Adrenal gland (tissue), 12 donors: ENCODE results near the gene MOGAT1. TPM values are rescaled to one million over a fixed set of nuclear protein-coding genes. Genes with fewer than 3 reads are reported as not detected.

Experiments
- DNase-seq, 7 donors: peaks; one replicate each; pipeline ENCODE4 v3.0.0-alpha.2; 2019 to 2020
- H3K27ac ChIP-seq, 5 donors: fragments of 200-600 bp; sonication (generic) in 4 of 5; 1 replicate in 3 of 5; 2 replicates in 2 of 5; pipeline versions ENCODE4 v1.5.1 to v1.8.0; 2016 to 2020; ENCODE audit warnings: mild to moderate bottlenecking in 1 of 5
- H3K27me3 ChIP-seq: fragments of 200-600 bp; 2 replicates; pipeline ENCODE4 v1.8.0; 2021
- H3K36me3 ChIP-seq, 2 donors: fragments of 200-600 bp; replicated peaks in 1 of 2; 1 replicate in 1 of 2; 2 replicates in 1 of 2; pipeline versions ENCODE4 v1.5.1 to v1.8.0; 2018 to 2022
- H3K4me1 ChIP-seq, 2 donors: fragments of 200-600 bp; replicated peaks in 1 of 2; 1 replicate in 1 of 2; 2 replicates in 1 of 2; pipeline versions ENCODE4 v1.5.1 to v1.8.0; 2018 to 2021
- H3K4me3 ChIP-seq, 4 donors: fragments of 200-600 bp; sonication (generic) in 3 of 4; one replicate each; pipeline ENCODE4 v1.5.1; 2016 to 2018
- H3K9me3 ChIP-seq, 3 donors: fragments of 200-600 bp; sonication (generic) in 1 of 3; replicated peaks in 1 of 3; 1 replicate in 2 of 3; 2 replicates in 1 of 3; pipeline versions ENCODE4 v1.5.1 to v1.8.0; 2016 to 2021
- POLR2A ChIP-seq, 2 donors: fragments of 450-650 bp; IDR thresholded peaks; one replicate each; pipeline ENCODE4 v1.6.1; 2017; ENCODE audit warnings: antibody characterized with exemption in 2 of 2, mild to moderate bottlenecking in 2 of 2, moderate library complexity in 1 of 2
- WGBS, 4 donors: extraction: QIAGEN DNeasy Blood & Tissue Kit in 2 of 4; methylation state at CpG; one replicate each; pipeline versions ENCODE4 v1.1.5 to v1.1.7; 2013 to 2017; 5-methylcytosine and 5-hydroxymethylcytosine counted together
- intact Hi-C, 2 donors: fragments of 100-400 bp; cut with DNase I; formaldehyde crosslinking; loops; one replicate each; pipeline versions ENCODE4 v1.14.1 to v1.15.0; 2022 to 2023
- polyA plus RNA-seq, 3 donors: library from polyadenylated mRNA; stranded (reverse); fragments of 200-250 nt in 2 of 3; fragments of 350-450 nt in 1 of 3; fragmentation: Illumina TruSeq in 1 of 3; extraction: RNeasy Lipid Tissue Mini Kit (QIAGEN cat#74804) in 1 of 3; gene quantifications; one replicate each; pipeline ENCODE4 v1.2.3, GENCODE V29; 2013 to 2014
- total RNA-seq, 9 donors: library from RNA; depleted of rRNA in 4 of 9; stranded (reverse); fragments of >200 nt in 4 of 9; fragments of 120-200 nt in 1 of 9; fragmentation: NEBNext Ultra II Directional in 1 of 9; extraction: Animal tissue kit (Norgen Biotek cat#: 25700) in 1 of 9; gene quantifications; one replicate each; pipeline versions ENCODE4 v1.1.0 to v1.2.4, GENCODE V29; 2013 to 2023
- TF ChIP-seq, protein P1 (sequence below), 6 experiments: fragments of 450-650 bp in 4 of 6; fragments of 200-600 bp in 2 of 6; sonication (generic) in 1 of 6; IDR thresholded peaks; 1 replicate in 5 of 6; 2 replicates in 1 of 6; pipeline versions ENCODE4 v1.5.1 to v1.8.0; 2016 to 2021; ENCODE audit warnings: antibody characterized with exemption in 6 of 6, mild to moderate bottlenecking in 2 of 6, moderate library complexity in 1 of 6
- donor health status: healthy with polysubstance abuse.
- donor health status: Bipolar disorder and iron deficiency.
- donor health status: DM: yes; HTN: yes; CAD: no.
- donor health status: DM: no; HTN: no; CAD: no.
- donor health status: DM: no; HTN: no; CAD: no.
- donor health status: DM: yes; HTN: yes; CAD: no.

Gene MOGAT1
- total and polyA plus RNA-seq, 12 donors: 0.20 TPM; not detected in 11

DNA sequence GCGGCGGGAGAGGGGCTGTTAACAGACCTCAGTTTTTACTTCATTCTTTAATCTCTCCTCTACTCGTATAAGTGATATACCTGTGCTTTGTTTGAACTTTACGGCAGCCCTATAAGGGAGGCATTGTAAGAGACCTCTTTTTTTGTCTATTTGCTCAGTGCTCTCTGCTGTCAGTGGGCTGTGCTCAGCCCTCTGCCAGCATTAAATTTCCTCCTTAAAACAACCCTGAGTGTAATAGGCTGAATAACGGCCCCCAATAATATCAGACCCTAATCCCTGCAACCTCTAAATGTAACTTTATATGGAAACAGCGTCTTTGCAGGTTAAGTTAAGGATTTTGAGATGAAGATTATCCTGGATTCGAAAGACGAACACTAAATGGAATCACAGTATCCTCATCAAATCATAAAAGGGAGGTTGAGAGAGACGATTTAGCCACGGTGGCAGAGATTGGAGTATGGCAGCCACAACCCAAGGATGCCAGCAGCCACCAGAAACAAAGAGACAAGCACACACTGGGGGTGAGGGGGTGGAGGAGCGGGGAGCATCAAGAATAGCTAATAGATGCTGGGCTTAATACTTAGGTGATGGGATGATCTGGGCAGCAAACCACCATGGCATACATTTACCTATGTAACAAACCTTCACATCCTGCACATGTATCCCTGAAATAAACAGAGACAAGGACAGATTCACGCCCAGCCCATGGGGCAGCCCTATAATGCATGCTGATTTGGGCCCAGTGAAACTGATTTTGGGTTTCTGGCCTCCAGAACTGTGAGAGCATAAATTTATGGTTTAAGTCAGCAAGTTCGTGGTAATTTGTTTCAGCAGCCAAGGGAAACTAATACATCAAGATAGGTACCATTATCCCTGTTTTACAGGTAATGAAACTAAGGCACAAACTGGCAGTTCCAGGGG lies 14.7 kb upstream of the MOGAT1 start:
- H3K27ac ChIP-seq: peak overlapping the region in 3 of 5 donors; percentile 82 to 96 (median 92)

DNA sequence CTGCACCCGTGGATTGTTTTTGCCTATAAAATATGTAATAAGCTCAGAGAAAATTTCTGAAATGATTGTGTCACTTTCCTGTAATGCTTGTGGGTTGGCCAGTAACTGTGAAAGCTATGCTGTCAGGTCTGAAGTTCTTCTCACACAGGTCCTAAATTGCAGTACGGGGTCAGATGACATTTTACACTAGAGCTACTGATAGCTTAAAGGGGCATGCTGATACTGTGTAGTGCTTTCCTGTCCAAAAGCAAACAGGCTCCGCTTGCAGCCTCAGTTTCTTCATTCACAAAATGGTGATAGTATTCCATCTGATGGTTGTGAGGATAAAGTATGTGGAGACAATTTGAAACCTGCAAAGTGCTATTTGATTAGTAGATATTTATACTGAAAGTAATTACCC lies 8.0 kb upstream of the MOGAT1 start:
- Histone ChIP-seq H3K9me3 (no peaks in the 10 kb centered on the region), H3K4me1 (no peaks in the 10 kb centered on the region), H3K4me3 (no peak overlapping the region), H3K27ac (no peak overlapping the region), H3K36me3 (no peaks in the 10 kb centered on the region), H3K27me3 (no peaks in the 10 kb centered on the region)
- intact Hi-C loops: no loop called here
- 58 to 75% (median 71%) methylated on average over 3 of the region's 3 CpGs for WGBS, 4 donors
- TF ChIP-seq, protein P1, sequence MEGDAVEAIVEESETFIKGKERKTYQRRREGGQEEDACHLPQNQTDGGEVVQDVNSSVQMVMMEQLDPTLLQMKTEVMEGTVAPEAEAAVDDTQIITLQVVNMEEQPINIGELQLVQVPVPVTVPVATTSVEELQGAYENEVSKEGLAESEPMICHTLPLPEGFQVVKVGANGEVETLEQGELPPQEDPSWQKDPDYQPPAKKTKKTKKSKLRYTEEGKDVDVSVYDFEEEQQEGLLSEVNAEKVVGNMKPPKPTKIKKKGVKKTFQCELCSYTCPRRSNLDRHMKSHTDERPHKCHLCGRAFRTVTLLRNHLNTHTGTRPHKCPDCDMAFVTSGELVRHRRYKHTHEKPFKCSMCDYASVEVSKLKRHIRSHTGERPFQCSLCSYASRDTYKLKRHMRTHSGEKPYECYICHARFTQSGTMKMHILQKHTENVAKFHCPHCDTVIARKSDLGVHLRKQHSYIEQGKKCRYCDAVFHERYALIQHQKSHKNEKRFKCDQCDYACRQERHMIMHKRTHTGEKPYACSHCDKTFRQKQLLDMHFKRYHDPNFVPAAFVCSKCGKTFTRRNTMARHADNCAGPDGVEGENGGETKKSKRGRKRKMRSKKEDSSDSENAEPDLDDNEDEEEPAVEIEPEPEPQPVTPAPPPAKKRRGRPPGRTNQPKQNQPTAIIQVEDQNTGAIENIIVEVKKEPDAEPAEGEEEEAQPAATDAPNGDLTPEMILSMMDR (IDR thresholded peaks at IDR 0.05): no peak
- no peak for TF ChIP-seq POLR2A (IDR thresholded peaks at IDR 0.05)
- no peak for DNase-seq

More for the DNA sequence above, 14.7 kb upstream of the MOGAT1 start:
- H3K27me3 ChIP-seq: no peaks in the 10 kb centered on the region
- H3K4me1 ChIP-seq: peaks cover 11 to 29% of the 10 kb centered on the region in 2 donors
- intact Hi-C loops: no loop called here
- TF ChIP-seq POLR2A (IDR thresholded peaks at IDR 0.05): no peak
- TF ChIP-seq, protein P1 (IDR thresholded peaks at IDR 0.05): no peak
- no peak for DNase-seq
- H3K36me3 ChIP-seq: no peaks in the 10 kb centered on the region
- 12 to 20% (median 18%) methylated on average over 12 to 13 of the region's 13 CpGs for WGBS, 4 donors
- peak overlapping the region in 2 of 4 donors; percentile 63 to 78 for H3K4me3 ChIP-seq
- no peaks in the 10 kb centered on the region for H3K9me3 ChIP-seq

DNA sequence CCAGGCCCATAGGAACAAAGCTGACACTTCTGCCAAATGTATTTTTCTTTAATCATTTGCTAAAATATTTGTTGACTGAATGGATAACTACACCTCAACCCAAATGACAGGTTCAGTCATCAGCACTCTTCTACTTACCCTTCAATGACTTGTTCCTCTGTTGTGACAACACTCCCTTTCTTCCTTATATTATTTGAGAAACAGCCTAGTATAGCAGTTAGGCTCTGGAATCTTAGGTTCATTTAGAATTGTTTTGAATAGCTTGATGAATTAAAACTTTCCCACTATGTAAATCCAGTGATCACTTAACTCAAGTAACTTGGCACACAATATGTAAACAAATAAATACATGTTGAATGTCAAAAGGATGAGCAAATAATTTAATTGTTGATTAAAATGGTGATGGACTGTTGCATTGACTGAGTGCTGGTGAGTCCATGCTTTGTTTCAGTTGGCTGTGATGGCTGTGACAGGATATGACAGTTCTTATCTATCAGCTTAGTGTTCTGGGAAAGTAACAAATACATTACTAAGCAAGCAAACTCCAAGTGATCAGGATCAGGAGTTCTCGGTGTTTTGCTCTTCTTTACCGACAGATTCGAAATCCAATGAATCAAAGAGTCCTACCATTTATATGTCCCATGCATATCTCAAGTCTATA lies 2.8 kb upstream of the MOGAT1 start:
- no peak overlapping the region for H3K4me3 ChIP-seq
- no peak overlapping the region for H3K27ac ChIP-seq
- DNase-seq: no peak
- H3K4me1 ChIP-seq: peaks cover 0 to 11% of the 10 kb centered on the region in 2 donors
- no peak for TF ChIP-seq POLR2A (IDR thresholded peaks at IDR 0.05)
- TF ChIP-seq, protein P1 (IDR thresholded peaks at IDR 0.05): no peak
- WGBS, 4 donors: 91 to 94% (median 92%) methylated on average over 3 of the region's 3 CpGs
- peaks cover 9% of the 10 kb centered on the region for H3K27me3 ChIP-seq
- intact Hi-C loops: no loop called here
- H3K9me3 ChIP-seq: no peaks in the 10 kb centered on the region
- no peaks in the 10 kb centered on the region for H3K36me3 ChIP-seq

DNA sequence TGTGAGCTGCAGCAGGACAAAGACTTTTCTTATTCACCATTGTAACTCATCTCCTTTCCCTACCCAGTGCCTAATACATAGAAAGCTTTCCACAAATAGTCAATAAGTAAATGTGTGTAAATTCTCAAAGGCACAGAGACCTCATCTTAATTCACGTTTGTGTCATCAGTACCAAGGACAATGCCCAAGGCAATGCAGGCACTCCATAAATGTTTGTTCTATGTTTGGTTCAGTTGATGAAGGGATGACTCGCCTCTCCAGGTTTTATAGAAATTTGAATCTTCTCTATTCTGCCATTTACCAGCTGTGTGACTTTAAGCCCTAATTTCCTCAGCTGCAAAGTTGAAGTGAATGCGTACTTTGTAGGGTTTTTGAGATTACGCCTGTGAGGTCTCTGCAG lies 2.1 kb upstream of the MOGAT1 start:
- 61 to 76% (median 64%) methylated on average over 4 of the region's 4 CpGs for WGBS, 4 donors
- DNase-seq: no peak
- Histone ChIP-seq H3K9me3 (no peaks in the 10 kb centered on the region), H3K4me3 (no peak overlapping the region), H3K4me1 (peaks cover 0 to 11% of the 10 kb centered on the region in 2 donors), H3K36me3 (no peaks in the 10 kb centered on the region), H3K27me3 (peaks cover 9% of the 10 kb centered on the region), H3K27ac (no peak overlapping the region)
- intact Hi-C loops: no loop called here
- TF ChIP-seq POLR2A (IDR thresholded peaks at IDR 0.05): no peak
- TF ChIP-seq, protein P1 (IDR thresholded peaks at IDR 0.05): no peak
